NOMO-1 treated with dmso at 0.1 percent for 144 hours (cell line): Measurements from ENCODE around the gene CYB5R3.

ENCODE experiments used
- DNase-seq: peaks from one replicate; lab custom pipeline; 2025; ENCODE audit not compliant: unreplicated experiment; lab: John Stamatoyannopoulos, UW

The CYB5R3 gene

DNA sequence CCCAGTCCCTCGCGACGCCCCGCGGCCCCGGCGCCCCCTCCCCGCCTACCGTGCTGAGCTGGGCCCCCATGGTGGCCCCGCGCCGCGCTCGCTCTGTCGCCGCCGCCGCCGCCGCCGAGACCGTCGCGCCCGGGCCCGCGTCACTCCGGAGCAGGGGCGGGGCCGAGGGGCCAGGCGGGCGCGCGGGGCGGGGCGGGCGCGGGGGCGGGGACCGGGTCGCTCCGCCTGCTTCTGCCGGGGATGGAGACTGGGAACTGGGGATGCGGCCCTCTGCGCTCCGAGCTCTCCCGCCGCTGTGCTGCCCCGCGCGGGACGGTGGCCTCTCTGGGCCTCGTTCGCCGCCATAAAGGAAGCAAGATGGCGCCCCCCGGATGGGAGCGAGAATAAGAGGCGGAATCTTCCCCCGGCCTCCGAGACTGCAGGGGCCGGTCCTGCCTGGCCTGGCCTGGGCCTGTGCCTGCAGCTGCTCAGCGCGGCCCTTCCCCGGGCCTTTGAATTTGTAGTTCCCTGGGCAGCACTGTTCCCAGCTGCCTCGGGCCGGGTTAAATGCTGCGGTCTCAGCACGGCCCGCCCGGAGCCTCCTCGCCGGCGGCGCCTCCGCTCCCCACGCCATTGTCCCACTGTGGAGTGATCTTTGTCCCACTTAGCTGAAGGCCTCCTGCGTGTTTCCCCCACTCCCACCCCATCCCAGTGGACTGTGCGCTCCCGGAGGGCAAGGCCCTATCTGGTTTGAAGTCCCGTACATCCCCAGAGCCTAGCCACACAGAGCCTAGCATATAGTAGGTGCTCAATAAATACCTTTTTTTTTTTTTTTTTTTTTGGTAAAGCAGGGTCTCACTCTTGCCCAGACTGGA, at the start of gene CYB5R3:
Gene CYB5R3, minus strand, starts transcription at position 147 of the 854 bp plus-strand sequence. Its CDS starts 77 bp downstream, at position 70.
- DNase-seq: peak; percentile 66

DNA sequence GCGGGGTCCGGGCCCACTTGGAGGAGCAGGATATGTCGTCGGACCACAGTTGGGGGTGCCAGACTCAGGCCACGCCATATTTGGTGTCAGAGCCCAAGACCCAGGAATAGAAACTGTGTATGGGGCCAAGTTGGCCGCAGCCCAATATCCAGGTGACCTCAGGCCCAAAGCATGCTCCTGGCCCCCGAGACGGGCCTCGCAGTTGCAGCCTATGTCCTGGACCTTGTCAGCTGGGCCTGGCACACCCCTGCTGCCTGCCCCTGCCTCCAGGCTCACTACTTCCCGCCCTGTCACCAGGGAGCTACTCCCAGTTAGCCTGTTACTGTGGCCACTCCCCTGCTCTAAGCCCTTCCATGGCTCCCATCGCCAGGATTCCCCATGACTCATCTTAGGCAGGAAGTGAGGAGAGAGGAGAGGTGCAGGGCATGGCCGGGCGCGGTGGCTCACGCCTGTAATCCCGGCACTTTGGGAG, 48.4 kb upstream of the CYB5R3 start:
- DNase-seq: no peak

DNA sequence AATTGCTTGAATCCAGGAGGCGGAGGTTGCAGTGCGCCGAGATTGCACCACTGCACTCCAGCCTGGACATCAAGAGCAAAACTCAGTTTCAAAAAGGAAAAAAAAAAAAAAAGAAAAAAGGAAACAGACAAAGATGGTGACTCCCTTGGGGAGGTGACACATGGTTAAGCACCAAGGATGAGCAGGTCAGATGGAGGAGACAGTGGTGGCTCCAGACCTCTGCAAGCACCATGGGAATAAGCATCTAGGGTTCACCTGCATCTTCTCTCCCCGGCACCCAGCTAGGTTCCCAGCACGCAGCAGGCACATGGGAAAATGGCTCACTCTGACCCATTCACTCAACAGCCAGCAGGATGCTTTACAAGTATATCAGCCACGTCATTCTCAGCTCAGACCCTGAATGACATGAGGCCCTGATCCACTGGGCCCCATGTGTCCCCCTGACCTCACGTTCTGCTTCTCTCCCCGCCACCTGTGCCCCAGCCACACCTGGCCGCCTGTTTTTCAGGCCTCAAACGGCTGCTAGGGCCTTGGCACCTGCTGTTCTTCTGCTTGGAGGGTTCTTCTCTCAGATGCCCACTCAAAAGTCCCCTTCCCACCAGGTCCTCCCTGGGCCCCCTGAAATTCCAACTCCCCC, 47.3 kb upstream of the CYB5R3 start:
- no peak for DNase-seq

DNA sequence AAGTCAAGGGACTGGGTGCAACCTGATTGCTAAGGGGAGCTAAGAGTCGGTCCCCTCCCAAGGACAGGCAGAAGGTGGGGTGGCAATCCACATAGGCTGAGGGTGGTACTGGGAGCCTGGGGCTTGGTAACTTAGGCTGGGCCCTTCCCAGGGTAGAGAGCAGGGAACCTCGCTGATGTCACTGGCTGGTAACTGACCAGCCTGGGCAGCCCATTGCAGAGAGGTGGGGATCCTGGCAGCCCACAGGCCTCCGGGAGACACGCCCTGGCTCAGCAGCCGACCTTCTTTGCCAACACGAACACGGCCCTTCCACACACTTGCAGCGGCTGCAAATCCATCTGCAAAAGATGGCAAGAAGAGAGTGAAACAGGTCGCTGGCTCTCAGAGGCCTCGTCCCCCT, 46.1 kb upstream of the CYB5R3 start:
- no peak for DNase-seq

DNA sequence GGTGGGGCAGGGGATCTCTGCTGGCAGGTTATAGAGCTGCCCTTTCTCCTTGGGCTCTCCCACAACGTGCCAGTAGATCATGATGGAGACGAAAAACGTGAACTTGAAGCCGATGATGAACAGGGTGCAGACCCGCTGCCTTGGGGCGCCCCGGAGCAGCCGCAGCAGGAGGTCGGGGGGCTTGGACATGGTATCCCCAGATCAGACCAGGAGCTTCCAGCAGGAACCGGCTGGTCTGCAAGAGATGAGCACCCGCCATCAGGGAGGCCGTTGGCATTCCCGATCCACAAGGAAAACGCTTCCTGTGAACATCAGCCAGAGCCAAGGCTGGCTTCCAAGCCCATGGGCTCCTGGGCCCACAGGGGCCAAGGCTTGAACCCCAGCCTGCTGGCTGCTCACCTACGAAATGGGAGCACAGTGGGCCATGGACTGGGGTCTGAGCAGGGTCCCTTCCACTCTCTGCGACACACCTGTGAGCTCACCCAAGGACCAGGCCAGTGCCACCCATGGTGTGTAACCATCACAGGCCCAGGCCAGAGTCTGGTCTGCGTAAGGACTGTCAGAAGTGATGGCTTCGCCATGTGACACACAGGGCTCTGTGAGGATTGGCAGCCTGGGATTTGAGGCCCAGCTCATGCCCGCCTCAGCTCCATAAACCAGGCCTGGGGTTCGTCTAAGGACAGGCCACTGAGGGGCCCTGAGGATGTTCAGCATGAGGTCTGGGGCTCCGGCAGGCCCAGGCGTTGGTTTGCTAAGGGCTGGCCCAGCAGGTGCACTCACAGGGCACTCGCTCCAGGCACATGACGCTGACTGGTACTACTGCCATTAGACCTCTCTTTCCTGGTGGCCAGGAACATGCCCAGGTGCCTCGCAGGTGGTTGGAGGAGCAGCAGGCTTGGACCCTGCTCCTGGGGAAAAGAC, 44.8 kb upstream of the CYB5R3 start:
- no peak for DNase-seq

DNA sequence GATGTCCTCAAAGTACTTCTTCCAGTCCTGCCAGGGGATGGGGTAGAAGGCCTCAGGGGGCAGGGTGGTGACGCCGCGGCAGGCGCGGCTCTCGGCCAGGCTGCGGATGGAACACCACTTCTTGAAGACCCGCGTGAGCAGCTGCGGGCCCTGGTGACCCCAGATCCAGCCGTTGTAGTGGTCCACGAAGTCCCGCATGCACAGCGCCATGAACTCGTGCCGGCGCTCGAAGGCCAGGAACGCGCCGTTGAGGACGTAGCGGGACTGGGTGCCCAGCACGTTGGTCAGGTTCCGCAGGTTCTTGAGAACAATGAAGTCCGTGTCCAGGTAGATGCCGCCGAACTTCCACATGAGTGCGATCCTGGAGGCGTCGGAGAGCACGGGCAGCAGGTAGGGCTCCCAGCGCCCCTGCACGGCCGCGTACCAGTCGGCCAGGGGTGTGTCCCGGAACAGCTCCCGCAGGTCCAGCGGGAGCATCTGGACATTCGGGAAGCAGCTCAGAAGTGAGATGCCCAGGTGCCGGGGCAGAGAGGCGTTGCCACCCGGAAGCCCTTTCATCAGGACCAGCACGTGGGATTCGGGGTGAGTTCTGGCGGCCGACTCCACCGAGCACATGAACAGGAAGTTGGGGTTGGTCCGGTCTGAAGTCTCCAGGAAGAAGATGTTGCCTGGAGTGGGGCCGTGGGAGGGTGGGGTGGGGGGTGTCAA, 44.0 kb upstream of the CYB5R3 start:
- DNase-seq: no peak

DNA sequence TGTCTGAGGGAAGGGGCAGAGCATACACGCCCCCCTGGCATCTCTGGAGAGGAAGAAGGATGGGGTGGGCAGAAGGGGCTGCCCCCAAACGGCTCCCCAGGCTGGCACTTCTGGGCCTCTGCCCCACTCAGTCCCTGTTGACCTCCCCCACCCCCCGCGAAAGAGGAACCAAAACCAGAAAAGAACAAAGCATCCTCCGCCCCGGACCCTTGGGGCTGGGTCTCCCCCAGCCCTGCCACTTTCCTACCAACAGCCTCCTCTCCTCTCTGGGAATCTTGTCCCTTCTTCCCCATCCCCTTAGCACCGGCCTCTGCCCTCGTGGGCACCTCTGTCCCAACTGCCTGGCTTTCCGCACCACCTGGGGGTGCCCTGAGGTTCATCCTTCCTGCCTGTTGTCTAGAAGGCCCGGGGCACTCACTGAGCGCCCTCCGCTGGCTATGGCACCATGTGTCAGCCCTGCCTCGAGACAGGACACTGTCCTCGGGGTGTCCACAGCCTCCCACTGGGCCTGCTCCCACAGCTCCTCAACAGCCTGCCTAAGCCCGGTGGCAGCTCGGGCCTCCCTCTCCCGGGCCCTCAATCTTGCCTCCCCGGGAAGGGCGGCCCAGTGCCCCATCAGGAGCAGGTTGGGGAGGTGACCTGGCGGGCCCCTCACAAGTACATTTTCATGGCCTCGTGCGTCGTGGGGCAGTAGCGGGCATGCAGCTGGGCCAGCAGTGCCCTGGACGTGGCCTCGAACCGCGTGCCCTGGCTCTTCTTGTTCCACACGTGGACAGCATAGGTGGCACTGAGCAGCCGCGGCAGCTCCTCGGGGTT, 43.3 kb upstream of the CYB5R3 start:
- DNase-seq: no peak

DNA sequence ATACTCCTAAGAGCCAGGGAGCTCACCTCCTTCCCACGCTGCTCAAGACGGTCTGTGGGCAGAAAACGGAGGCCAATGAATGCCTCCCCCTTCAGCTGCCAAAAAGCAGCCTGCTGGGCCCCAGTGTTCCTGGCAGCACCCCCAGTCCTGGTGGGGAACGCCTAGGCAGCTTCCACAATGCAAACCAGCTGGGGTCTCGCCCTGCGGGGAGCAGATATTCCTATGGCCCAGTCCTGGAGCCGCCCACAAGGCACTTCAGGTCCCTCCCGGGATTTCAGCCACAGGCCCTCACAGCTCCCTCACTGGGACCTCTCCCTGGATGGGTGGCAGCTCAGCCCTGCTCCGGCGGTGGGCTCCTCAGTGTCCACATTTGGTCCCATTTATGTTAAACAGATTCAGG, 42.2 kb upstream of the CYB5R3 start:
- DNase-seq: no peak

DNA sequence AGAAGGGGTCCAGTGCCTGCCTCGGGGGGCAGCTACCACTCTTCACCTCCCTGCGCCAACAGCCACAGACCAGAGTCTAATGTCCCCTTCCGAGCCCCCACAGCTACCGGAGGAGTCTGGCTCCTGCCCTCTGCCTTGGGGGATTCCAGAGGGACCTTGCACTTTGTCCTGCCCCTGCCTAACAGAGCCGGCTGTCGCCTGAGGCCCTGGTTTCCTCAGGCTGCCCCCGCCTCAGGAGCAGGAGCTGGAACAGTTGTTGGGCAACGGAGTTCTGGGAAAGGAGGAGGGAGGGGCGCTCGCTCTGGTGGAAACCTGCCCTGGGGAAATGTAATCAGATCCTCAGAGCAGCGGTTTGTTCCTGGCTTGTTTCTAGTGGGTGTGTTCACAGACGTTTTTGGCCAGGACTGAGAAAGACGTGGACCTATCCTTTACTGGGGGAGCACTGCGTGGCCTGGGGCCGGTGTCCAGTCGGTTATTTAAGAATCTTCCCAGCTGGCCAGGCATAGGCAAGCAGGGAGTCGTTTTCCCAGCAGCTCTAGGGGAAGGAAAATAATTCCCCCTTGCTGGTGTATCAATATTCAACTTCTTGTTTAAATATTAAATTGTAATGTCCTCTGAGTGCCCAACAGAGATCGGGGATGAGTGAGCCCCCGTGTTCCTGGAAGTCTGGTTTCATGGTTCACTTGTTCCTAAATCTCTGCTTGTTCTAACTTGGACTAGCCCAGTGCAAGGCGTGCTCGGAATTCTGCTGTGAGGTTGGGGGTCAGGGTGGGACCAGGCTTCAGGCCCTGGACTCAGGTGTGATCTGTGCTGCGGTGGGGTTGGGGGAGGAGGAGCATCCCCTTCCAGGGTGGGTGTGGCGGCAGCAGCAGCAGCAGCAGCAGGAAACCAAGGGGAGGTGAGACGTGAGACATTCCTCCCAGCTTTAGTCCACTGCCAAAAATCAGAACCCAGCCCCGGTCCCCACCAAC, 39.3 kb upstream of the CYB5R3 start:
- DNase-seq: no peak

DNA sequence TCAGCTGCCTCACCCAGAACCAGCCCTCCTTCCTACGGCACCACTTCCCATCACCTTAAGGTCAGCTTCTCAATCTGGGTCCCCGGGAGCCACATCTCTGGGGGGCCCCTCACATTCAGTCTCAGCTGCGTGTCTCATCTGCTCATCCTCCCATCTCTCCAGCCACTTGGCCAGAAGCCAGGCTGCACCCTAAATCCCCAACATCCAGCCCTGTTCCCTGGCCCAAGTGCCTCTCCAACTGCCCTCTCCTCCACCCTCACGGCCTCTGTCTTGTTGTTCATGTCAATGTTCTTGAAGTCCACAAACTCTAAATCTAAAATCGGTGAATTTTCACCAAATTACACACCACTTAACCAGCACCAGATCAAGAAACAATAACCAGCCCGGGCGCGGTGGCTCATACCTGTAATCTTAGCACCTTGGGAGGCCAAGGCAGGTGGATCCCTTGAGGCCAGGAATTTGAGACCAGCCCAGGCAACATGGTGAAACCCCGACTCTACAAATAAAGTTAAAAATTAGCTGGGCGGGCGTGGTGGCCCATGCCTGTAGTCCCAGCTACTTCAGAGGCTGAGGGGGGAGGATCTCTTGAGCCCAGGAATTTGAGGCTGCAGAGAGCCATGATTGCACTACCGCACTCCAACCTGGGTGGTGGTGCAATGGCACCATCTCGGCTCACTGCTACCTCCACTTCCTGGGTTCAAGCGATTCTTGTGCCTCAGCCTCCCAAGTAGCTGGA, 37.7 kb upstream of the CYB5R3 start:
- no peak for DNase-seq

DNA sequence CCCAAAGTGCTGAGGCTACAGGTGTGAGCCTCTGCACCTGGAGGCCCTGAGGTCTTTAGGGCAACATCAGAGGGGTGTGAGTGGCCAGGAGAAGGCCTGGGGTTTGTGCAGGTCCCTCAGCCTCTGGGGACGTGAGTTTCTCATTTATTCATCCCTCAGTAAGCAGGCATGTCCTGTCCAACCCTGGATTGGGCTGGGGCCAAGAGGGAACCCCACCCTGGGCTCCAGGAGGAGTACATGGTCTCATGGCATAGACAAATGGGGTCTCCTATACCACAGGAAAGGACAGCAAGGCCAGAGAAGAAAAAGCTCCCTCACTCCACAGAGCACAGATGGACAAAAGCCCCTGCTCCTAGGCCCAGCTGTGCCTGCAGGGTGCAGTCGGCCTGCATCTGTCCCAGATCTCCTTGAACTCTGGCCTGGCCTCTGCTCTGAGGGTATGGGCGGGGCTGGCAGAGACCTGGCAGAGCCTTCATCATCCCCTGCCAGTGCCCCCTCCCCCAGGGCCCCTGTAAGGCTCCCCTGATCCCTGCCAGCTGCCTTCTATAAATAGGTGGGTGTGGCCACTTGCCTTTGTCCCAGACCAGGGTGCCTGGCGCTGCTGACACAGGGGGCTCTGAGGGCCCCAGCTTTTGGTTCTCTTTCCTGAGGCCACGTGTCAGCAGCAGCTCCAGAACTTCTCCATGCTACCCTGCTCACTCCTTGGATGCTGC, 36.9 kb upstream of the CYB5R3 start:
- no peak for DNase-seq

DNA sequence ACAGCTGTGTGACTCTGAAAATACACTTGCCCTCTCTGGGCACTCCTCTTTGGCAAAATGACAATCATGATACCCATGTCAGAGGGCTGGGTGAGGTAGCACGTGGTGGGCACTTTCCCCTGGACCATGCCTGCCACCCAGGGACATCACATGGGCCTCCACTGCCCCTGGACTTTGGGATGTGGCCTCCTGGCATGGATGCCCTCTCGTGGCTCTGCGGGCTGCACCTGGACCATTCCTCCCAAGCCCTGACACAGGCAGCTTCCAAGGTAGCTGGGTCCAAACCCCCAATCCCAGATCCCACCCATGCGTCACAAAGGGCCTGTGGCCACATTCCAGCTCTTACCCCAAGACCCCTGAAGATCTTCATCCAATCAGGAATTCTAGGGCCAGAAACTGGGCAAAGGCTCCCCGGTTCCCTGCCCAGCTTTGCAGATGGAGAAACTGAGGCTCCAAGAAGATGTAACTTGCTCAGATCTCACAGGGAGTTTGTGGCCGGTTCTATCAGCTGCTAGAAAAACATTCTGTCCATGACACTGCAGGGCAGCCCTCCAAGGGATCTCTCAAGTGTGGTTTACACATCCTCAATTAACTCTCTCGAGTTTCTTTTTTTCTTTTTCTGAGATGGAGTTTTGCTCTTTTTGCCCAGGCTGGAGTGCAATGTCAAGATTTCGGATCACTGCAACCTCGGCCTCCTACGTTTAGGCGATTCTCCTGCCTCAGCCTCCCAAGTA, 35.4 kb upstream of the CYB5R3 start:
- no peak for DNase-seq

DNA sequence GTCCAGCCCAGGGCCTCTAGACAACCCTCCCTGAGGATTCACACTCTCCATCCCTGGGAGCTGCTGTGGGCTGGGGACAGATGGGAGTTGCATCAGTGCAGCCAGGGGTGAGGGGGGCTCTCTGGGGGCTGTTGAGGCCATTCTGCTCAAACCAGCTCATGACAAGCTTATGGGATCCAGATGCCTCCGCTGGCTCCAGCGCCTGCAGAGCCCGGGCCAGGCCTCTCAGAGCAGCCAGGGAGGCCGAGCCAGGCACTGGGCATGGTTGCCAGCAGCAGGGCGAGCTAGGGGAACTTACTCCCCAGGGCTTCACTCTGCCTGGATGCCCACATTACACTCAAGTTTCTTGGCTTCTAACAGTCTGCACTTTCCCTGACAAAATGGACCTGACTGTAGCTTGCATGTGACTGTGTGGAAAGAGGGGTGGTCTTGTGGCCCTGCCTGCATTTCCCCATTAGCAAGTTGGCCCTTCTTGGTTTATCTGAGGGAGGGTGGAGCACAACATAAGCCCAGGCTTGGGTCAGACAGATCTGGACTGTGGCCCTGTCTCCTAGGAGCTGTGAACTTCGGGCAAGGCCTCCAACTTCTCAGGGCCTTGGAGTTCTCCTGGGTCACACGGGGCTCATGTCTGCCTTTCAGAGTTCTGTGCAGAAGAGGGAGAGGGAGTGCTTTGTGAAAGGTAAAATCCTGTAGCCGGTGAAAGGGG, 34.5 kb upstream of the CYB5R3 start:
- no peak for DNase-seq

DNA sequence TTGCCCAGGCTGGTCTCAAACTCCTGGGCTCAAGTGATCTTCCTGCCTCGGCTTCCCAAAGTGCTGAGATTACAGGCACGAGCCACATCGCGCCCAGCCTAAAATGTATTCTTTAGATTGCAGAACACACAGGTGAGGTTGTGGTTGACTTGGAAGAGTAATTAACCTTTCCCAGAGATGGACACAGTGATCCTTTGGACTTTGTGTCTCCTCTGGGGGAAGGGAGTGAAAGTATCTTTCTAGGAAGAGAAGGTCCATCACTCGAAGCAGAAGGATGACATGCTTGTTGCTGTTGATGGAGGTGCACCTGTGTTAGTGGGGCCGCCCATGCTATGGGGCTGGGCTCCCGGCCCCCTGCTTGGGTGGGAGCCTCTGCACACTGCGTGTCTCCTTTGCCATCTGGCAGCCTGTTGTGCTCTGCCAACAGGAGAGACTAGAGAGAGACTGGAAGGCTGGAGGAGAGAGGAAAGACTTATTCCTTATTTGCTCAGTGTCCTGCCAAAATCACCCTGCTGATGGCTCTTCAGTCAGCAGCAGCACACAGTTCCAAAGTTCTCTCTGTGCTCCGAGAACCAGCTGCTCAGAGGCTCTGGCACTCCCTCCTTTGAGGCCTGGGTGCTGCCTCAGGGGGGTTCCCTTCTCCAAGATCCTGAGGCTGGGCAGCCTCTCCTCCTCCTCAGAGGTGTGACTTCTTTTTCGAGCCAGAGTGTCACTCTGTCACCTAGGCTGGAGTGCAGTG, 33.1 kb upstream of the CYB5R3 start:
- DNase-seq: no peak

DNA sequence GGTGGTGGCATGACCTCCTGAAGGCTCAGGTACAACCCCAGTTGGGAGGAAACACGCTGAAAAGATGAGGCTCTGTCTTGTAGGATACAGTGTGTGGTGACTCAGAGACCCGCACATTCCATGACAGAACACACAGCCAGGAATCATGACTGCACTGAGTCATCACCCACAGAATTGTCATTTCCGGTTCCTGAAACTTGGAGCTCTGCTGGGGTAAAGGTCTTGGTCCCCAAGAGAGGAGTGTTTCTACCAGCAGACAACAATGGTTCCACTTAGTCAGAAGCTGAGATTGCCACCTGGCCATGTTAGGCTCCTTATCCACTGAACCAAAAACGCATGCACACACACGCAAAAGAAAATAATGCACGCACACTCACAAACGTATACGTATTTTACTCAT, 31.5 kb upstream of the CYB5R3 start:
- DNase-seq: no peak
